Vagina (tissue), 2 donors: ENCODE measurements around the gene STKLD1.

Experiments
- CTCF ChIP-seq, 3 experiments: fragments of 450-650 bp in 2 of 3; fragments of 200-600 bp in 1 of 3; sonication (generic) in 1 of 3; IDR thresholded peaks; one replicate each; pipeline ENCODE4 v1.5.1; 2017 to 2019; ENCODE audit warnings: antibody characterized with exemption in 3 of 3, mild to moderate bottlenecking in 2 of 3, moderate library complexity in 2 of 3
- POLR2A ChIP-seq, 2 donors: fragments of 450-650 bp; IDR thresholded peaks; one replicate each; pipeline ENCODE4 v1.6.1; 2017; ENCODE audit warnings: antibody characterized with exemption in 2 of 2, mild to moderate bottlenecking in 2 of 2, moderate library complexity in 2 of 2
- POLR2AphosphoS5 ChIP-seq, 2 donors: sonication (generic); formaldehyde crosslinking; IDR thresholded peaks; one replicate each; pipeline ENCODE4 v1.9.0; 2017; ENCODE audit warnings: antibody characterized with exemption in 2 of 2, mild to moderate bottlenecking in 2 of 2, low read depth in 1 of 2; ENCODE audit not compliant: insufficient read depth in 1 of 2

GRCh38 chr9:133368249-133368881, 7.8 kb upstream of the STKLD1 start:
- TF ChIP-seq CTCF (IDR thresholded peaks at IDR 0.05) = no peak
- no peak for TF ChIP-seq POLR2A (IDR thresholded peaks at IDR 0.05)
- no peak for TF ChIP-seq POLR2AphosphoS5 (IDR thresholded peaks at IDR 0.05; ENCODE audit: insufficient read depth in 1 of 2, low read depth in 1 of 2)
